GM10847 (cell line): Measurements from ENCODE around the gene ATE1.

Experiments used
- POLR2A ChIP-seq: IDR thresholded peaks from 2 replicates; pipeline ENCODE4 v1.6.1; 2011; ENCODE audit not compliant: insufficient read length; ENCODE audit errors: extremely low read depth

Gene ATE1

DNA sequence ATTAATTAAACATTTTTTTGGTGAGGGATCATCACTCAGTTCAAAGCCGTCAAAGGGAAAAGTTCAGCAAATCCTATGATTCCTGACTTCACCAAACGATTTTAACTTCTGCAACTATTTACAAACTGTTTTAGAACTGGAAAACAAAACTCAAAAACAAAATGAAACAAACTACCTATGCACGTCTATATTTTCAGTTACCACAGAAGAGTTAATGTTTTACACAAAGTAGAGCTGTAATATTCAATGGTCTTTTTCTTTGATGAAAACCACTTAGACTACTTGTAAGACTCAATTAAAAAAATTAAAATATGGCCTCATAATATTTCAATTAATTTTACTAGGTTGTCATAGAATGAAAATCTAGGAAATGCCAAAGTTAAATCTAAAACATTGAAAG lies 131.5 kb downstream of the ATE1 start:
- TF ChIP-seq POLR2A: no peak

DNA sequence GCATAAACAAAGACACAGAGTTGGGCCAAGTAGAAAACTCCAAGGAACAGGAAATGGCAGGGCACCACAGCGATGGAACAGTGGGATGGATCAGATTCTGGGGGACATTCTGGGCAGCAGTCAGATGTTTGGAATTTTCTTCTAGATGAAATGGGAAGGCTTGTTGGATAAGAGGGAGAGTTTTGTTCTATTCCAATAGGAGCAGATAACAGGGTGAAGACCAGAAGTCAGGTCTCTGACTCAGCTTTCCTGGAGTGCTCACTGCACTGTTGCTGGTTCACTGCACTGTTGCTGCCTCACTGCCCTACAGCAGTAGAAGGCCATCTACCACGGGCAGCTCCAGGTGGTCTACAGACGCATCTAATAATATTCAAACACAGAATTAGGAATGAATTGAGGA lies 135.6 kb downstream of the ATE1 start:
- TF ChIP-seq POLR2A: no peak

DNA sequence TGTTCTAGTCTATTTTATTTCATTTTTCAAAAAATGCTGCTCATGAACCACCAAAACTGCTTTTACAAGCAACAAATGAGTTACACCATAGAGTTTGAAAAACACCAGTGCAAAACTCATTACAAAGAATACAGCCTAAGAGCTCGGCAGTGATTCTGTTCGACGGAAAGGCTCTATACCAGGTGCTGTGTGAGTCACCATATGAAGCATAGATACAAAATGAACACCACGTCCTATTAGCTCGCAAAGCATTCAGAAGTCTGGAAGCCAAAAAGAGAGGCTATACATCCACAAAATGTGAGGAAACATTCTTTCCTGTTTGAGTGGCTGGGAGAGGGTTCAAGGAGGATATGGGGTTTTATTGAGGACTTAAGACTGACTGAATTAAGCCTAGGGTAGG lies 136.1 kb downstream of the ATE1 start:
- TF ChIP-seq POLR2A: no peak

DNA sequence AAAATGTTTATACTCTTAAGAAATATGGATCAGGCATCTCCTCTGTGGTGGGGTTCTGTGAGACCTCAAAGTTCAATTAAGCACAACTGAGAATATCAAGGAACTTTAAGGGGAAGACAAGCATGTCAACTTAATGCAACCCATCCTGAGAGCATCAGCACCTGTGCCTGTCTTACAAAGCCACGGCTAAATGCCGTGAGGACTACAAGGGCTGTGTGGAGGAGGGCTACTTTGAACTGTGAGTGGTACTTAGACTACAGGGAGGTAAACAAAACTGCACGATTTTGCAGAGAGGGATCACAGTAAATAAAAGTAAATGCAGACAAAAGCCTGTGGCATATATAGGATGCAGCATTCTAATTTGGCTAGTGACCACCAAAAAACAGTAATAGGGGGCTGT lies 139.1 kb downstream of the ATE1 start:
- TF ChIP-seq POLR2A: no peak

DNA sequence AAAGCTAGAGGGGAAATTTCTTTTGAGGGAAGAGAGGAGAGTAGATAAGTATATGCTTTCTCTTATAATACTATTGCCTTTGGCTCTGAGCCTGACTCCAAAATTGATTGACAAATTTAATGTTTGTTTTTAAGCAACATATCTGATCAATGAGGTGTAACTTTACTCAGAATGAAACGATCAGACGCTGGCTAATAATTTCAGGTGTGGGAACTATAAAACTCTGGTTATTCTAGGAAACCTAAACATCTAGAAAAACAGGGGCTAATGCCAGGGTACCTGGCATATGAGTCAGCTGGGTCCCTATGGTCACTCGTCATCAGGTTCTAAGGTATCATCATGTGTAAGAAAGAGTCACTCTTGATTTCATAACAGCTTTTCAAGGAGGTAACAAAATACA lies 139.7 kb downstream of the ATE1 start:
- no peak for TF ChIP-seq POLR2A

DNA sequence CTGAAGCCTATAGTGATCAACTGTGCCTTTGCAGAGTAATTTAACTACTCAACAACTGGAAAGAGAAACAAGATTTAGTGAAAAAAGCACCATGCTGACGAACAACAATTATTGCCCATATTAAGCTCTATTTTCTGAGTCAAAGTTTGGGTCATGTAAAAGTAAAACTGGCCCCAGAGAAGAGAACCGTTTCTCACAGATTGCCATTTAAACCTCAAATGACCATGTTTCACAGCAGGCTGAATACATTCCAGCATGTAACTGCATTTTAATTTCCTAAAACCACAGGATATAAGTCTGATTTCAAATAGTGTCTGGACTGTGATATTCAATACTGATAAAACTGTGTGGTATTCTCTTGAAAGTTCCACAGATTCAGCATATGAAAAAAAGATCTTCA lies 140.7 kb downstream of the ATE1 start:
- no peak for TF ChIP-seq POLR2A

DNA sequence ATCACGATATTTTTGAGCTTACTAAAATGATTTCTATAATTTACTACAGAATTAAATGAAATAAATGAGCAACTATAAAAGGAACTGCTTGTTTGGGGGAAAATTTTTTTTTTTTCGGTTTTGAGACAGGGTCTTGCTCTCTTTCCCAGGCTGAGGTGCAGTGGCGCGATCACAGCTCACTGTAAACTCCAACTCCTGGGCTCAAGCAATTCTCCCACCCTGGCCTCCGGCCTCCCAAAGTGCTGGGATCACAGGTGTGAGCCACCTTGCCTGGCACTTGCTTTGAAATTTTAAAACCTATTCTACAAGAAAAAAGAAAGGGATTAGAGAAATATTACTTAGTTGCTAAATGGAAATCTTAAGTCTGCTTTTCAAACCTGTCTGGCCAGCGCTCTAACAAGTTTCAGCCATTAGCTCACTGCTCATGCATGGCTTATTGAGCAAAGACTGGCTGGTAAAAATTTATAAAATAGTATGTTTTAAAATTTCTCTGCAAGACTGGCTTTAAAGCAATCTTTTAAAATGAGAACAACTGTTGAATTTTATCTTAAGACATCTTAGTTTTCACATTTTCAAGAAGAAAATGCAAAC lies 144.0 kb downstream of the ATE1 start:
- TF ChIP-seq POLR2A: no peak

DNA sequence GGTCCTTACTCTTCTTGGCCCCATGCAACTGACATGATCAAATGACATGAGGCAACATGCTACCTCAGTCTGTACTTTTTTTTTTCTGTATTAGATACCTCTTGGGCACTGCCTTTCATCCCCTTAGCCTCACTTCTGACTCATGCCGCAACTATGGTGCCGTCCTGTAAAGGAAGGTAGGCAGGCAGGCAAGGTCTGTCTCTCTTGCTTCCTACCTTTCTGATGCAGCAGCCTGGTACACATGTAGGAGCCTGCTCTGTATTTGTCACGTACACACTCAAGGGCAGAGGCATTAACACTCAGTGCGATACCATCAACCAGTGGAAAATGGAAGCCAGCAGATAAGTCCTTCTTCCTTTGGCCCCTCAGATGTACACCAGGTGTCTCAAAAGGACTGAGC lies 146.7 kb downstream of the ATE1 start:
- TF ChIP-seq POLR2A: no peak

DNA sequence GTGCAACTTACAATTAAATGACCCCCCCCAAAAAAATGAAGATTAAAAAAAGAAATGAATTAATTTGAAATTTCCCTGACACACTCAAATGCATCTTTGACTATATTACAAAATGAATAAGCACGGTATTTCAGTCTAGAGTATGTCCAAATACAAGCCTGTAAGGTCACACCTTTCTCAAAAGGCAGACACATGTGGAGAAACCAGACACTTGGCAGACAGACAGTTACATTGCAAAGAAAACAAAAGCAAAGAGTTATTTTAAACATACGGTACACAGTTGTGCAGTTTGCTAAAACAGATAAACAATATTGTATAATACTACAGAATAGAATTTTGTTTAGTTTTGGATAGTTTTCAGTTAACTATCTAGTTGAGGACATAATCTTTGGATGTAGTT lies 153.0 kb downstream of the ATE1 start:
- TF ChIP-seq POLR2A: no peak

DNA sequence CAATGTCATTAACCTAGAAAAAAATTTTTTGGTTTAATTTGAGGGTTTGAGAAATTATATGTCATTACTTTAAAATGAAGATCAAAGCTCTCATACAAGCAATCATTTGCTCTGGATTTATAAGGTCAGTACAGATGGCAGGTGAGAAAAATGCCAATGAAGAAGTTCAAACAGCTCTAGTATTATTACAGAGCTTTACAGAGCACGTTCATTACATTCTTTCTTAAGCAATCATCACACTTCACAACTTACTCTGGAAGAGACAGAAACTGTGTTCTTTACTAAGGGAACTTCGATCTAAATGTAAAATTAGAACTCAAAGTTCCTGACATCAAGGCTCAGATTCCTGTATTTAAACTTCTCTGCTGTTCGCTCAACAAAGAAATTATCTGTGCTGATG lies 153.4 kb downstream of the ATE1 start:
- TF ChIP-seq POLR2A: no peak

DNA sequence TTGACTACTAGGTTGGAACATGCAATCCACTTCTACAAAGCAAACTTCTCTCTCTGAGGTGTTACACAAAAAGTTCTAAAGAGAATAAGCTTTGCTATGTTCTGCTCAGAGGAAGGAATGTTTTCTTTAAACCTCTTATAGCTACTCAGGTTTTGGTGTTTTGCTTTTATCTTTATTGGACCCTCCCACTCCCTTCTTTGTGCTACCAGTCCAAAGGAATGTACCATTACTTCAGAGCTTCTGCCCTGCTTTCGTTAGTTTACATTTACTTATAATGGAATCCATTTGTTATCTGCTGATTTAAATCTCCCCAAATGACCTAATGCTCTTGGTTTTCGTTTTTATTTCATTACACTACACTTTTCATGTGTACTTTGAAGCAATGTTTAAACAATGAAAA lies 154.9 kb downstream of the ATE1 start:
- TF ChIP-seq POLR2A: no peak

DNA sequence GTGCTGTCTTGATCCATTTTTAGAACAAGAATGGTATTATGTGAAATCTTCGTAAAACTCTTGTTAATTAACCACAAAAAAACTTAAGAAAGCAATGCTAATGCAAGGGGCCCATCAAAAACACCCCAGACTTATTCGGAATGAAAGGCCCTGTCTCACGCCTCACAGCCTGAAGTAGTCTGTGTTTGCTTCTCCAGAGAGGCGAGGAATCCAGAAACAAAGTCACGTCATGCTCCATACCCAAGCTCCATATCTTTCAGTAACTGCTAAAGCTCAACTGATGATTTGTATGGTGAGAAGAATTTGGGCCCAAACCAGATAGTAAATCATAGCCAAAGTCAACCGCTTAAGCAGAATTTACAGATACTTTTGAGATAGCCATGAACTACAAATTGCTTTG lies 155.4 kb downstream of the ATE1 start:
- no peak for TF ChIP-seq POLR2A

DNA sequence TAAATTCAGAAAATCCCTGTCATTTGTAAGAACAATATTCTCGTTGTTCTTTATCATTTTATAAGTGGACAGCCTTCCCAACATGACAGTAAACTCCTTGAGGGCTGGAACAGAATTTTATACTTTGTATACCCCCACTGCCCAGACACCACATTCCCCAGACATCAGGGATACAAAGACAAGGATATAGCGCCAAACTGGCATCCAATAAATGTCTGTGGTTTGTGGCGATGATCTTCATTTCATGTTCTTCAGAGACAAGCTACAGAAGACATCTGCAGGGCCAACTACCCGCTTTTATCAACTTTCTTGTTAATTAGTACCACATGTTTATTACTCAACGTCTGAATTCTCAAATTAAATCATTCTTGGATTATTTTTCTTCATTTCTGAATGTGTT lies 155.9 kb downstream of the ATE1 start:
- TF ChIP-seq POLR2A: no peak

DNA sequence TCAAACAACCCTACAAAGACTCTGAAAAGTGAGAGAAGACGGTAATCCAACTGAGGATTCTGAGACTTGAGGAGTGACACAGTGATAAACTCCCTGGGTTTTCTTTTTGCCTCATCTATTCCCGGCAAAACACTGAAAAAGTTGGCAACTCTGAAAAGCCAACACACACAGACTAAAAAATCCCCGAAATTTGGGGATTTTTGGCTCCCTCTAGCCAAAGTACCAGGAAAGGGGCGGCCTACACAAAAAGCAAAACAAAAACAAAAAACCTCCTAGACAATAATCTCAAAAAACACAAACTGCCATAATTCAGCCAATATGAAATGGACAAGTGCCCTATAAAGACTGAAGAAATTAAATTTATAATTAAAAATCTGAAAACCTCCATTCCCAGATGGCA lies 161.4 kb downstream of the ATE1 start:
- TF ChIP-seq POLR2A: no peak

DNA sequence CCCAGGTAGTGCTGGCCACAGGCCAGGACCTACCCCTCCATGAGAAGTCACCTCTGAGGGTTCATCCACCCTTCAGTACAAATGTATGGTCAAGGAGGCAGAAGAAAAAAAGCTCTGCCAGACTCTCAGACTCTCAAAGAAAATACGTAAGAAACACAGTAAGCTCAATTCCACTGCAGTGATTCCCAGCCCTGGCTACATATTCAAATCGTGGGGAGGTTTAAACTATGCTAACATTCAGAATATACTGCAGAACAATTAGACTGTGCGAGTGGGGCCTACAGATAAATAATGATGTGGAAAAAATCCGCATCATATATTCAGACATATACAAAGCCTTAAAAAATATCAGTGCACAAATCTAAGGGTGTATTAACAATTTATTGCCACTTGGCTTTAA lies 162.6 kb downstream of the ATE1 start:
- TF ChIP-seq POLR2A: no peak

DNA sequence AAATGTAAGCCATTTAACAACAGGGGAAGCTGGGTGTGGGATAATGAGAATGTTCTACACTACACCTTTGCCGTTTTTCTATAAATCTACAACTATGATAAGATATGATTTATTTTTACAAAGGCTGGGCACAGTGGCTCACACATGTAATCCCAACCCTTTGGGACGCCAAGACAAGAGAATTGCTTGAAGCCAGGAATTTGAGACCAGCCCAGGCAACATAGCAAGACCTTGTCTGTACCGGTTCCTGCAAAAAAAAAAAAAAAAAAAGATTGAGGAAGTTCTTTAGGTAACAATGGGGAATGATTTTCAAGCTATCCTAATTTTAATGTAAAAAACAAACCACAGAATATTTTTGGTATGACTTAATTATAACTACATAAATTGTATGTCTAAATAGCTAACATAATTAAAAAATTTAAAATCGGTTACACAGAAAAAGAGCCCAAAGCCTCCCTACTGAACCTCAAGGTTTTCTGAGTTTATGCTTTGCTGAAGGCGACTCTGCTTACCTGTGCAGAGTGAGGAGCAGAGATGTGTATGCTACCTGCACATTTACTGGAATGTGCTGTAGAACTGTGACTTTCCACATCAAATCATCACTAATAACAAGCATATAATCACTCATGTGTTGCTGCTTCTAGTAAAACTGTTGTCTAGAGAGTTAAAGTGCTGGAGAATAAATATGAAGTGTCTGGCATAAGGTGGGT lies 163.4 kb downstream of the ATE1 start:
- no peak for TF ChIP-seq POLR2A

DNA sequence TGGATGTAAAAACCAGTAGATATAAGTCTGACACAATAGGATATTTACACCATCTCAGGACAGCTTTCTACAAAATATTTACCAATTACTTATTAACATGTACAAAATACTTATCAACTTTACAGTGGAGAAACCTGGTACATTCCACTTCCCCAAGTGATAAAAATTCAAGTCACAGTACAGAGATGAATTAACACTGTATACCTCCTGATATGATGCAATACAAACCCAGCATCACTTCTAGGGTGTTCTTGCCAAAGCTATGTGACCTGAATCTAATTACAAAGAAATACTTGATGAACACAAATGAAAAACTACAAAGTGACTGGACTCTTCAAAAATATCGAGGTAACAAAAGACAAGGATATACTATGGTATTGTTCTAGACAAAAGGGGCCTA lies 173.2 kb downstream of the ATE1 start:
- no peak for TF ChIP-seq POLR2A
